ENCODE data around the gene IFT122. TPM values are rescaled to one million over a fixed set of nuclear protein-coding genes. Genes with fewer than 3 reads are reported as not detected.

Gene IFT122
- total RNA-seq, 1 donor from 2014 or later, result 19.2 TPM

GRCh38 chr3:129470861-129471260 is 30.8 kb downstream of the IFT122 start:
- Mint-ChIP-seq H3K9me3 (no peaks in the 10 kb centered on the region), H3K27ac (no peak overlapping the region), H3K27me3 (no peaks in the 10 kb centered on the region), H3K4me3 (no peak overlapping the region), H3K36me3 (ENCODE audit: low read depth) (peaks cover 18% of the 10 kb centered on the region), H3K4me1 (no peaks in the 10 kb centered on the region)
- ChIA-PET POLR2A (no interaction called here), CTCF (no interaction called here)
- no peak for DNase-seq
- intact Hi-C loops (cut with micrococcal nuclease), result no loop called here
- ATAC-seq (ENCODE audit: low read depth), result no peak
- no peak for TF ChIP-seq CTCF (IDR thresholded peaks at IDR 0.05)

- H3K27me3 Mint-ChIP-seq, result no peaks in the 10 kb centered on the region
- POLR2A ChIA-PET, result no interaction called here
- intact Hi-C loops (cut with micrococcal nuclease), result no loop called here
- H3K27ac Mint-ChIP-seq, result no peak overlapping the region
- H3K9me3 Mint-ChIP-seq, result no peaks in the 10 kb centered on the region
- no peaks in the 10 kb centered on the region for H3K4me1 Mint-ChIP-seq
- no peak for TF ChIP-seq CTCF (IDR thresholded peaks at IDR 0.05)
- CTCF ChIA-PET, result no interaction called here
- no peak for DNase-seq
- ATAC-seq (ENCODE audit: low read depth), result no peak
- peaks cover 37% of the 10 kb centered on the region for H3K36me3 Mint-ChIP-seq (ENCODE audit: low read depth)
- no peak overlapping the region for H3K4me3 Mint-ChIP-seq
These were observed 33.2 kb downstream of the IFT122 start for GRCh38 chr3:129473067-129473768.

- Mint-ChIP-seq H3K9me3 (no peaks in the 10 kb centered on the region), H3K36me3 (ENCODE audit: low read depth) (peaks cover 37% of the 10 kb centered on the region), H3K4me3 (no peak overlapping the region), H3K4me1 (no peaks in the 10 kb centered on the region), H3K27me3 (no peaks in the 10 kb centered on the region), H3K27ac (no peak overlapping the region)
- ChIA-PET CTCF (no interaction called here), POLR2A (no interaction called here)
- ATAC-seq (ENCODE audit: low read depth) (no peak), DNase-seq (no peak)
- intact Hi-C loops (cut with micrococcal nuclease), result no loop called here
- no peak for TF ChIP-seq CTCF (IDR thresholded peaks at IDR 0.05)
These were observed 33.7 kb downstream of the IFT122 start for GRCh38 chr3:129473769-129474152.

- ChIA-PET CTCF (interaction anchor here (1.2 kb wide), 1 partner anchor 15 kb away, joined by 4 read pairs; no protein-coding TSS in a partner anchor), POLR2A (interaction anchor here (0.6 kb wide), 1 partner anchor 335 kb away, joined by 3 read pairs; no protein-coding TSS in a partner anchor)
- no peak for DNase-seq
- no peaks in the 10 kb centered on the region for H3K27me3 Mint-ChIP-seq
- no peak for ATAC-seq (ENCODE audit: low read depth)
- H3K4me3 Mint-ChIP-seq, result no peak overlapping the region
- no peaks in the 10 kb centered on the region for H3K9me3 Mint-ChIP-seq
- no peaks in the 10 kb centered on the region for H3K4me1 Mint-ChIP-seq
- peaks cover 39% of the 10 kb centered on the region for H3K36me3 Mint-ChIP-seq (ENCODE audit: low read depth)
- intact Hi-C loops (cut with micrococcal nuclease), result no loop called here
- no peak for TF ChIP-seq CTCF (IDR thresholded peaks at IDR 0.05)
- H3K27ac Mint-ChIP-seq, result no peak overlapping the region
These were observed 35.2 kb downstream of the IFT122 start for GRCh38 chr3:129474984-129475804.

GRCh38 chr3:129475863-129476262 is 35.8 kb downstream of the IFT122 start:
- TF ChIP-seq CTCF (IDR thresholded peaks at IDR 0.05), result no peak
- ATAC-seq (ENCODE audit: low read depth) (no peak), DNase-seq (no peak)
- peaks cover 43% of the 10 kb centered on the region for H3K36me3 Mint-ChIP-seq (ENCODE audit: low read depth)
- H3K4me1 Mint-ChIP-seq, result no peaks in the 10 kb centered on the region
- no peak overlapping the region for H3K4me3 Mint-ChIP-seq
- intact Hi-C loops (cut with micrococcal nuclease), result no loop called here
- H3K9me3 Mint-ChIP-seq, result no peaks in the 10 kb centered on the region
- CTCF ChIA-PET, result interaction anchor here (1.2 kb wide), 1 partner anchor 14 kb away, joined by 4 read pairs; no protein-coding TSS in a partner anchor
- no peaks in the 10 kb centered on the region for H3K27me3 Mint-ChIP-seq
- POLR2A ChIA-PET, result interaction anchor here (0.6 kb wide), 1 partner anchor 334 kb away, joined by 3 read pairs; no protein-coding TSS in a partner anchor
- no peak overlapping the region for H3K27ac Mint-ChIP-seq
